NT2/D1 (cell line): Measurements from ENCODE around the gene RAB12.
"Not testable (repeated sequence)": the region's sequence is repeated elsewhere in the genome, so short reads cannot be mapped to it uniquely, and the experiment has no call there.

Source experiments
- DNase-seq: peaks from one replicate; pipeline ENCODE4 v3.0.0-alpha.2; 2011; ENCODE audit warnings: low read depth, low spot score
- H3K27me3 ChIP-seq: 2 replicates; pipeline ENCODE4 v1.6.0; 2011; ENCODE audit warnings: mild to moderate bottlenecking; ENCODE audit not compliant: insufficient read length, insufficient read depth
- H3K36me3 ChIP-seq: 2 replicates; pipeline ENCODE4 v1.6.1; 2011; ENCODE audit warnings: mild to moderate bottlenecking, low read length, mixed read lengths; ENCODE audit not compliant: insufficient read depth, insufficient read length
- H3K4me1 ChIP-seq: 2 replicates; pipeline ENCODE4 v1.5.1; 2011; ENCODE audit not compliant: insufficient read depth, insufficient read length
- H3K4me3 ChIP-seq: 2 replicates; pipeline ENCODE4 v1.5.1; 2011; ENCODE audit warnings: low read depth; ENCODE audit not compliant: insufficient read length
- H3K9ac ChIP-seq: 2 replicates; pipeline ENCODE4 v1.6.0; 2011; ENCODE audit warnings: low read depth; ENCODE audit not compliant: insufficient read length
- H3K9me3 ChIP-seq: 2 replicates; pipeline ENCODE4 v1.5.1; 2011; ENCODE audit warnings: mild to moderate bottlenecking, low read length; ENCODE audit not compliant: insufficient read depth
- SUZ12 ChIP-seq: IDR thresholded peaks from 2 replicates; pipeline ENCODE4 v1.6.1; 2011; ENCODE audit not compliant: insufficient read length, insufficient read depth; ENCODE audit errors: extremely low read depth
- YY1 ChIP-seq: IDR thresholded peaks from 2 replicates; pipeline ENCODE4 v1.6.1; 2011; ENCODE audit not compliant: insufficient read length, insufficient read depth
- ZNF274 ChIP-seq: IDR thresholded peaks from 2 replicates; pipeline ENCODE4 v1.6.1; 2011; ENCODE audit warnings: mild to moderate bottlenecking, low read depth, low read length

The RAB12 gene

GRCh38 chr18:8616028-8616401, 6.8 kb downstream of the RAB12 start:
- no peak overlapping the region for H3K4me3 ChIP-seq
- peaks cover 4% of the 10 kb centered on the region for H3K4me1 ChIP-seq
- H3K9ac ChIP-seq, result no peak overlapping the region
- no peak for DNase-seq
- H3K36me3 ChIP-seq, result peaks cover 30% of the 10 kb centered on the region
- no peaks in the 10 kb centered on the region for H3K27me3 ChIP-seq
- no peaks in the 10 kb centered on the region for H3K9me3 ChIP-seq
- TF ChIP-seq ZNF274 (no peak), SUZ12 (no peak), YY1 (no peak)

- Histone ChIP-seq H3K4me1 (peaks cover 4% of the 10 kb centered on the region), H3K36me3 (peaks cover 17% of the 10 kb centered on the region), H3K27me3 (no peaks in the 10 kb centered on the region), H3K9ac (no peak overlapping the region), H3K9me3 (no peaks in the 10 kb centered on the region; the same call in 1 of the 2 replicates), H3K4me3 (no peak overlapping the region)
- no peak for DNase-seq
- TF ChIP-seq SUZ12 (no peak), ZNF274 (no peak), YY1 (no peak)
Measured at GRCh38 chr18:8617907-8618306, 8.7 kb downstream of the RAB12 start.

- DNase-seq, result no peak
- Histone ChIP-seq H3K4me1 (peaks cover 4% of the 10 kb centered on the region), H3K27me3 (no peaks in the 10 kb centered on the region), H3K4me3 (no peak overlapping the region), H3K9ac (no peak overlapping the region), H3K9me3 (no peaks in the 10 kb centered on the region; the same call in 1 of the 2 replicates), H3K36me3 (peaks cover 19% of the 10 kb centered on the region)
- TF ChIP-seq SUZ12 (no peak), YY1 (no peak)
Measured at GRCh38 chr18:8619041-8619440, 9.8 kb downstream of the RAB12 start.

GRCh38 chr18:8619835-8620577, 10.8 kb downstream of the RAB12 start:
- no peaks in the 10 kb centered on the region for H3K27me3 ChIP-seq
- H3K4me3 ChIP-seq, result no peak overlapping the region
- no peak for TF ChIP-seq SUZ12
- TF ChIP-seq ZNF274, result no peak
- no peak for TF ChIP-seq YY1
- no peaks in the 10 kb centered on the region; the same call in 1 of the 2 replicates for H3K9me3 ChIP-seq
- peaks cover 1% of the 10 kb centered on the region for H3K4me1 ChIP-seq
- peaks cover 22% of the 10 kb centered on the region for H3K36me3 ChIP-seq
- DNase-seq, result no peak
- H3K9ac ChIP-seq, result no peak overlapping the region

- H3K4me3 ChIP-seq, result no peak overlapping the region
Measured at GRCh38 chr18:8620845-8621244, 11.6 kb downstream of the RAB12 start.

GRCh38 chr18:8622625-8623024, 13.4 kb downstream of the RAB12 start:
- DNase-seq, H3K4me3 ChIP-seq, H3K4me1 ChIP-seq, H3K9ac ChIP-seq, H3K9me3 ChIP-seq, H3K27me3 ChIP-seq: not testable (repeated sequence)
- H3K36me3 ChIP-seq, result peaks cover 35% of the 10 kb centered on the region

More at GRCh38 chr18:8620845-8621244, 11.6 kb downstream of the RAB12 start:
- Histone ChIP-seq H3K9ac (no peak overlapping the region), H3K9me3 (no peaks in the 10 kb centered on the region; the same call in 1 of the 2 replicates), H3K36me3 (peaks cover 29% of the 10 kb centered on the region), H3K27me3 (no peaks in the 10 kb centered on the region), H3K4me1 (no peaks in the 10 kb centered on the region)
- no peak for DNase-seq
- TF ChIP-seq YY1 (no peak), ZNF274 (no peak), SUZ12 (no peak)

- DNase-seq, result no peak
Measured at GRCh38 chr18:8623549-8624106, 14.4 kb downstream of the RAB12 start.

More at GRCh38 chr18:8623549-8624106, 14.4 kb downstream of the RAB12 start:
- H3K4me1 ChIP-seq, result no peaks in the 10 kb centered on the region
- H3K36me3 ChIP-seq, result peaks cover 32% of the 10 kb centered on the region
- no peak overlapping the region for H3K4me3 ChIP-seq
- no peaks in the 10 kb centered on the region for H3K27me3 ChIP-seq
- H3K9me3 ChIP-seq, result no peaks in the 10 kb centered on the region; the same call in 1 of the 2 replicates
- TF ChIP-seq YY1 (no peak), ZNF274 (no peak), SUZ12 (no peak)
- H3K9ac ChIP-seq, result no peak overlapping the region
